ENCODE measurements around the gene ACAP2. TPM values are rescaled to one million over a fixed set of nuclear protein-coding genes. Genes with fewer than 3 reads are reported as not detected.
"Not testable (repeated sequence)": the region's sequence is repeated elsewhere in the genome, so short reads cannot be mapped to it uniquely, and the experiment has no call there.

The ACAP2 gene
- total and polyA plus RNA-seq, 7 donors = 3.2 to 12.5 (median 10.2) TPM

- TF ChIP-seq CTCF (IDR thresholded peaks at IDR 0.05) = no peak
- Histone ChIP-seq H3K27ac (no peak overlapping the region), H3K27me3 (ENCODE audit: insufficient read depth in 3 of 3, low read length in 2 of 3) (no peaks in the 10 kb centered on the region), H3K4me3 (no peak overlapping the region), H3K9me3 (no peaks in the 10 kb centered on the region), H3K36me3 (ENCODE audit: insufficient read depth in 1 of 2, low read depth in 1 of 2) (peaks cover 0 to 64% of the 10 kb centered on the region in 2 donors), H3K4me1 (no peaks in the 10 kb centered on the region)
- intact Hi-C loops (cut with DNase I) = no loop called here
- no peak for DNase-seq
- ATAC-seq = no peak
- WGBS, 3 donors = 95 to 98% (median 96%) methylated on average over 3 of the region's 3 CpGs
Observed at GRCh38 chr3:195302431-195302830, 140.4 kb downstream of the ACAP2 start.

- H3K36me3 ChIP-seq (ENCODE audit: insufficient read depth in 1 of 2, low read depth in 1 of 2) = peaks cover 0 to 78% of the 10 kb centered on the region in 2 donors
- H3K9me3 ChIP-seq = no peaks in the 10 kb centered on the region
- H3K27ac ChIP-seq = no peak overlapping the region
- no peak for TF ChIP-seq CTCF (IDR thresholded peaks at IDR 0.05)
- intact Hi-C loops (cut with DNase I) = no loop called here
- H3K27me3 ChIP-seq (ENCODE audit: insufficient read depth in 3 of 3, low read length in 2 of 3) = no peaks in the 10 kb centered on the region
- ATAC-seq = no peak
- no peak overlapping the region for H3K4me3 ChIP-seq
- no peaks in the 10 kb centered on the region for H3K4me1 ChIP-seq
- DNase-seq = no peak
Observed at GRCh38 chr3:195297446-195297845, 145.4 kb downstream of the ACAP2 start.

- H3K27ac ChIP-seq = no peak overlapping the region
- H3K4me1 ChIP-seq = no peaks in the 10 kb centered on the region
- no peaks in the 10 kb centered on the region for H3K27me3 ChIP-seq (ENCODE audit: insufficient read depth in 3 of 3, low read length in 2 of 3)
- DNase-seq = no peak
- TF ChIP-seq CTCF (IDR thresholded peaks at IDR 0.05) = no peak
- no peak for ATAC-seq
- H3K4me3 ChIP-seq = no peak overlapping the region
- intact Hi-C loops (cut with DNase I) = no loop called here
- H3K36me3 ChIP-seq (ENCODE audit: insufficient read depth in 1 of 2, low read depth in 1 of 2) = peaks cover 0 to 78% of the 10 kb centered on the region in 2 donors
- WGBS, 3 donors = 93 to 100% (median 99%) methylated on average over 1 of the region's 1 CpG
- H3K9me3 ChIP-seq = no peaks in the 10 kb centered on the region
Observed at GRCh38 chr3:195296662-195297061, 146.2 kb downstream of the ACAP2 start.

GRCh38 chr3:195291121-195291520 lies 151.7 kb downstream of the ACAP2 start:
- WGBS, 3 donors = 98 to 100% (median 100%) methylated on average over 1 of the region's 1 CpG
- Histone ChIP-seq H3K9me3 (no peaks in the 10 kb centered on the region), H3K36me3 (ENCODE audit: insufficient read depth in 1 of 2, low read depth in 1 of 2) (peaks cover 5 to 83% of the 10 kb centered on the region in 2 donors), H3K27me3 (ENCODE audit: insufficient read depth in 3 of 3, low read length in 2 of 3) (no peaks in the 10 kb centered on the region), H3K27ac (no peak overlapping the region), H3K4me3 (no peak overlapping the region), H3K4me1 (no peaks in the 10 kb centered on the region)
- DNase-seq (no peak), ATAC-seq (no peak)
- no peak for TF ChIP-seq CTCF (IDR thresholded peaks at IDR 0.05)
- intact Hi-C loops (cut with DNase I) = no loop called here

- H3K9me3 ChIP-seq; ATAC-seq; H3K27me3 ChIP-seq (ENCODE audit: insufficient read depth in 3 of 3, low read length in 2 of 3); H3K4me3 ChIP-seq; DNase-seq; H3K4me1 ChIP-seq; intact Hi-C loops (cut with DNase I); H3K27ac ChIP-seq: not testable (repeated sequence)
- WGBS, 3 donors = 93 to 98% (median 98%) methylated on average over 5 of the region's 5 CpGs
- H3K36me3 ChIP-seq (ENCODE audit: insufficient read depth in 1 of 2, low read depth in 1 of 2) = peaks cover 5 to 83% of the 10 kb centered on the region in 2 donors
Observed at GRCh38 chr3:195290643-195291042, 152.2 kb downstream of the ACAP2 start.

Measured in psoas muscle (tissue), 8 donors.